Loucy (cell line): ENCODE data around the gene FGD1.

ENCODE experiments used
- EZH2phosphoT487 ChIP-seq: fragments of 200-600 bp; IDR thresholded peaks from 2 replicates; pipeline ENCODE4 v1.6.1; 2018; ENCODE audit warnings: antibody characterized with exemption, mild to moderate bottlenecking, moderate library complexity, borderline replicate concordance
- TF ChIP-seq, protein P1 (sequence below): fragments of 200-600 bp; sonication (generic); conservative IDR thresholded peaks from 2 replicates; pipeline ENCODE4 v1.5.1; 2014; ENCODE audit warnings: mild to moderate bottlenecking, antibody characterized with exemption, low read length

DNA sequence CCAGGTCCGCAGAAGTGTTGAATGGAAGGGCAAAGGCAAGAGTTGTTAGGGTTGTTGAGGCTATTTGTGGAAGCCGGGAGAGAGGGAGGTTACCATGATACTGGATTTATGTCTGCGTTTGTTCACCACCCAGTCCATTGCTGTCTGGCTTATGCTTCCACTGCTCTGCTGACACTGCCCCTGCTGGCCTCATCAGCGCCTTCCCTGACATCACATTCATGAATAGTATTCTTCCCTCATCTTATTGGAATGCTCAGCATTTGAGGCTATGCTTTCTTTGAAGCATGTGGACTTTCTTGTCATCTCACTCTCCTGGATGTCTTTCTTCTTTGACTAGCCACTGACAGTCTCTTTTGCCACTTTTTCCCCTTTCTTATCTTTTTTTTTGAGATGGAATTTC, 44.3 kb upstream of the FGD1 start:
- TF ChIP-seq, protein P1, sequence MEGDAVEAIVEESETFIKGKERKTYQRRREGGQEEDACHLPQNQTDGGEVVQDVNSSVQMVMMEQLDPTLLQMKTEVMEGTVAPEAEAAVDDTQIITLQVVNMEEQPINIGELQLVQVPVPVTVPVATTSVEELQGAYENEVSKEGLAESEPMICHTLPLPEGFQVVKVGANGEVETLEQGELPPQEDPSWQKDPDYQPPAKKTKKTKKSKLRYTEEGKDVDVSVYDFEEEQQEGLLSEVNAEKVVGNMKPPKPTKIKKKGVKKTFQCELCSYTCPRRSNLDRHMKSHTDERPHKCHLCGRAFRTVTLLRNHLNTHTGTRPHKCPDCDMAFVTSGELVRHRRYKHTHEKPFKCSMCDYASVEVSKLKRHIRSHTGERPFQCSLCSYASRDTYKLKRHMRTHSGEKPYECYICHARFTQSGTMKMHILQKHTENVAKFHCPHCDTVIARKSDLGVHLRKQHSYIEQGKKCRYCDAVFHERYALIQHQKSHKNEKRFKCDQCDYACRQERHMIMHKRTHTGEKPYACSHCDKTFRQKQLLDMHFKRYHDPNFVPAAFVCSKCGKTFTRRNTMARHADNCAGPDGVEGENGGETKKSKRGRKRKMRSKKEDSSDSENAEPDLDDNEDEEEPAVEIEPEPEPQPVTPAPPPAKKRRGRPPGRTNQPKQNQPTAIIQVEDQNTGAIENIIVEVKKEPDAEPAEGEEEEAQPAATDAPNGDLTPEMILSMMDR: no peak
- no peak for TF ChIP-seq EZH2phosphoT487
